Prostate gland (tissue), 2 donors: ENCODE measurements around the gene DNAJB7. TPM values are rescaled to one million over a fixed set of nuclear protein-coding genes. Genes with fewer than 3 reads are reported as not detected.
"Not testable (repeated sequence)": the region's sequence is repeated elsewhere in the genome, so short reads cannot be mapped to it uniquely, and the experiment has no call there.

Experiments
- DNase-seq: peaks from one replicate; pipeline ENCODE4 v3.0.0-alpha.2; 2019; ENCODE audit warnings: low spot score
- H3K27ac ChIP-seq, 2 donors: fragments of 200-600 bp; sonication (generic); 2 replicates each; pipeline ENCODE4 v1.5.1; 2017 to 2019
- H3K27me3 ChIP-seq: fragments of 200-600 bp; sonication (generic); replicated peaks from 2 replicates; pipeline ENCODE4 v1.5.1; 2019; ENCODE audit not compliant: insufficient read depth
- H3K36me3 ChIP-seq, 2 donors: fragments of 200-600 bp; sonication (generic); 1 replicate in 1 of 2; 2 replicates in 1 of 2; pipeline versions ENCODE4 v1.5.1 to v1.8.1; 2017 to 2019
- H3K4me1 ChIP-seq: fragments of 200-600 bp; sonication (generic); replicated peaks from 2 replicates; pipeline ENCODE4 v1.5.1; 2019
- H3K4me3 ChIP-seq, 2 donors: fragments of 200-600 bp; sonication (generic); 2 replicates each; pipeline ENCODE4 v1.5.1; 2017 to 2019
- H3K9me3 ChIP-seq: fragments of 200-600 bp; sonication (generic); 2 replicates; pipeline ENCODE4 v1.5.1; 2017
- POLR2A ChIP-seq: fragments of 450-650 bp; IDR thresholded peaks from one replicate; pipeline ENCODE4 v1.6.1; 2016; ENCODE audit warnings: antibody characterized with exemption, mild to moderate bottlenecking
- POLR2AphosphoS5 ChIP-seq: sonication (generic); formaldehyde crosslinking; IDR thresholded peaks from one replicate; pipeline ENCODE4 v1.6.1; 2017; ENCODE audit warnings: antibody characterized with exemption
- WGBS: methylation state at CpG from one replicate; pipeline ENCODE4 v1.1.5; 2018; 5-methylcytosine and 5-hydroxymethylcytosine counted together
- intact Hi-C: fragments of 100-400 bp; cut with DNase I; formaldehyde crosslinking; loops from one replicate; pipeline ENCODE4 v1.14.2; 2022
- total RNA-seq, 2 donors: library from RNA; depleted of rRNA; stranded (reverse); fragments of >200 nt; gene quantifications; one replicate each; pipeline ENCODE4 v1.1.0, GENCODE V29; 2016
- TF ChIP-seq, protein P1 (sequence below), 4 experiments: fragments of 200-600 bp in 2 of 4; fragments of 450-650 bp in 2 of 4; sonication (generic) in 2 of 4; IDR thresholded peaks; 1 replicate in 3 of 4; 2 replicates in 1 of 4; pipeline ENCODE4 v1.5.1; 2016 to 2019; ENCODE audit warnings: antibody characterized with exemption in 4 of 4, mild to moderate bottlenecking in 2 of 4, moderate library complexity in 2 of 4

Gene DNAJB7
- total RNA-seq, 2 donors from 2014 or later: 0.17 TPM; not detected in 1

DNA sequence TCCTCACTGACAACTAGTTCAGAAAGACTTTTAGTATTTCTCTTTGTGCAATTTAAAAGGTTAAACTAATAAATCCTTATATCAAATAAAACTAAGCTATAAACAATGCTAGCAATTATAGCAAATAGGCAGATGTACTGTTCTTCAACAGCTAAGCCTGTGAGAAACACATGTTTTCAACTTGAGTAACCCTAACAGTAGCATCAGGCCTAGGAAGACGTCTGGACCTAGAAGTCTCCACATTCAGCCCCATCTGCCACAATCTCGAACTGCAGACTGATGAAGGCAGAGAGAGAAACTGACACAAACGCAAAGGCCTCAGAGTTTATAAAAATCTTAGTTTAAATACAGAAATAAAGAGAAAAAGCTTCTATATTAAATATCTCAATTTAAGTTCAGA, 8.0 kb downstream of the DNAJB7 start:
- TF ChIP-seq, protein P1, sequence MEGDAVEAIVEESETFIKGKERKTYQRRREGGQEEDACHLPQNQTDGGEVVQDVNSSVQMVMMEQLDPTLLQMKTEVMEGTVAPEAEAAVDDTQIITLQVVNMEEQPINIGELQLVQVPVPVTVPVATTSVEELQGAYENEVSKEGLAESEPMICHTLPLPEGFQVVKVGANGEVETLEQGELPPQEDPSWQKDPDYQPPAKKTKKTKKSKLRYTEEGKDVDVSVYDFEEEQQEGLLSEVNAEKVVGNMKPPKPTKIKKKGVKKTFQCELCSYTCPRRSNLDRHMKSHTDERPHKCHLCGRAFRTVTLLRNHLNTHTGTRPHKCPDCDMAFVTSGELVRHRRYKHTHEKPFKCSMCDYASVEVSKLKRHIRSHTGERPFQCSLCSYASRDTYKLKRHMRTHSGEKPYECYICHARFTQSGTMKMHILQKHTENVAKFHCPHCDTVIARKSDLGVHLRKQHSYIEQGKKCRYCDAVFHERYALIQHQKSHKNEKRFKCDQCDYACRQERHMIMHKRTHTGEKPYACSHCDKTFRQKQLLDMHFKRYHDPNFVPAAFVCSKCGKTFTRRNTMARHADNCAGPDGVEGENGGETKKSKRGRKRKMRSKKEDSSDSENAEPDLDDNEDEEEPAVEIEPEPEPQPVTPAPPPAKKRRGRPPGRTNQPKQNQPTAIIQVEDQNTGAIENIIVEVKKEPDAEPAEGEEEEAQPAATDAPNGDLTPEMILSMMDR (IDR thresholded peaks at IDR 0.05): no peak
- TF ChIP-seq POLR2A: no peak
- no peak for TF ChIP-seq POLR2AphosphoS5
- intact Hi-C loops: no loop called here
- Histone ChIP-seq H3K9me3 (no peaks in the 10 kb centered on the region), H3K27me3 (no peaks in the 10 kb centered on the region), H3K27ac (peak overlapping the region; percentile 99), H3K4me1 (peaks cover 9% of the 10 kb centered on the region), H3K36me3 (no peaks in the 10 kb centered on the region), H3K4me3 (peak overlapping the region in 1 of 2 donors; percentile 82)
- no peak for DNase-seq
- 25% methylated on average over 3 of the region's 3 CpGs for WGBS

DNA sequence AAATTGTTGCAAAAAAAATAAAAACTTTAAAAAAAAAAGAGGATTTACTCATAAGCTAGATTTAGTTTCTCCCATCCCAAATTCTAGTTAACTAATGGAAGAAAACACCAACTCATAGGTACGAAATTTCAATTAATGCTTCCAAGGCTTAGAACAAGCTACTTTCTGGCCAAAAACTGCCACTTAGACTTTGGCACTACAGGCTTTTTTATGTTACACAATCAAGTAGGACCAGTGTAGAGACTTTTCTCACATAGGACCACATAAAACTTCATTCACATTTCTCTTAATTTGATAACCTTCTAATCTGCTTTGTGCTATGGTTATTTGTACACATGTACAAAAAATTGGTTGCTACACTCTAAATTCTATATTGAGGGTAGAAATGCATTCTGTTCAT, 8.6 kb downstream of the DNAJB7 start:
- peaks cover 9% of the 10 kb centered on the region for H3K4me1 ChIP-seq
- no peak for TF ChIP-seq POLR2AphosphoS5
- TF ChIP-seq POLR2A: no peak
- TF ChIP-seq, protein P1 (IDR thresholded peaks at IDR 0.05): no peak
- 38% methylated on average over 1 of the region's 1 CpG for WGBS

DNA sequence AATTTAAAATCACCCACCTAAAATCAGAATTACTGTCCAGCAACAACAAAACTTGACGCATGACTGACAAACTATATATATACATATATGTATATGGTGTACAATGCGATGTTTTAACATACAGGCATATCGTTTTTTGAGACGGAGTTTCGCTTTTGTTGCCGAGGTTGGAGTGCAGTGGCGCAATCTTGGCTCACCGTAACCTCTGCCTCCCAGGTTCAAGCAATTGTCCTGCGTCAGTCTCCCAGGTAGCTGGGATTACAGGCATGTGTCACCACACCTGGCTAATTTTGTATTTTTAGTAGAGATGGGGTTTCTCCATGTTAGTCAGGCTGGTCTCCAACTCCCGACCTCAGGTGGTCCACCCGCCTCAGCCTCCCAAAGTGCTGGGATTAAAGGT, 16.1 kb downstream of the DNAJB7 start:
- H3K27me3 ChIP-seq, H3K4me1 ChIP-seq, H3K27ac ChIP-seq, H3K4me3 ChIP-seq, H3K36me3 ChIP-seq, H3K9me3 ChIP-seq, DNase-seq, intact Hi-C loops: not testable (repeated sequence)
- 94% methylated on average over 11 of the region's 11 CpGs for WGBS

More for the DNA sequence above, 8.6 kb downstream of the DNAJB7 start:
- H3K9me3 ChIP-seq: no peaks in the 10 kb centered on the region
- peak overlapping the region; percentile 99 for H3K27ac ChIP-seq
- H3K36me3 ChIP-seq: no peaks in the 10 kb centered on the region
- H3K27me3 ChIP-seq: no peaks in the 10 kb centered on the region
- DNase-seq: no peak
- intact Hi-C loops: no loop called here
- peak overlapping the region in 1 of 2 donors; percentile 82 for H3K4me3 ChIP-seq

DNA sequence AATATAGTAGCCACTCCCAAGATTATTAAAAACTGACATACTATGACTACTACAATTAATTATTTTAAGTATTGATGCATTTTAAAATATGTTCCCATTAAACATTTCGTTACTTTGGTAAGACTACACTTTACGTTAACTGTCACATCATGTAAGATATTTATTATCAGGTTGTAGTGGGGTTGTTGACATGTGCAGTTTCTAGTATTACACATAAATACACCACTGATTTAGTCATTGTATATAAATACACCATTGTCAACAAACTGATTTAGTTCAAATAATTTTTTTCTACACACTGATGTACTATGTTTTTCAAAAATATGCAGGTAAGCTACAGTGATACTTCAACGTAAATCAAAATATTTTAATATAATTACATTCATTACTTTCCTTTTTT, 17.0 kb downstream of the DNAJB7 start:
- DNase-seq: no peak
- intact Hi-C loops: no loop called here
- Histone ChIP-seq H3K27me3 (no peaks in the 10 kb centered on the region), H3K27ac (no peak overlapping the region), H3K9me3 (no peaks in the 10 kb centered on the region), H3K4me3 (no peak overlapping the region), H3K36me3 (peaks cover 0 to 8% of the 10 kb centered on the region in 2 donors), H3K4me1 (no peaks in the 10 kb centered on the region)
- TF ChIP-seq, protein P1 (IDR thresholded peaks at IDR 0.05): no peak
- TF ChIP-seq POLR2AphosphoS5 (no peak), POLR2A (no peak)
- 90% methylated on average over 3 of the region's 3 CpGs for WGBS

DNA sequence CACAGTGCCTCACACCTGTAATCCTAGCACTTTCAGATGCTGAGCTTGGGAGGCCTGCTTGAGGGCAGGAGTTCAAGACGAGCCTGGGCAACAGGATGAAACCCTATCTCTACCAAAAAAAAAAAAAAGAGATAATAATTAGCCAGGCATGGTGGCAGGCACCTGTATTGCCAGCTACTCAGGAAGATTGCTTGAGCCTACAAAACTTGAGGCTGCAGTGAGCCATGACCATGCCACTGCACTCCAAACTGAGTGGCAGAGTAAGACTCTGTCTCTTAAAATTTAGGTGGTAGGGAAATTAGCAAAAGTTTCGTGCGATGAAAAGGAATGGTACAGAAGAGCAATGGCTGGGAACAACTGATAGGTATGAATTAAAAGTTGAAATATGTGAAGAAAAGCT, 23.4 kb downstream of the DNAJB7 start:
- H3K9me3 ChIP-seq: no peaks in the 10 kb centered on the region
- H3K4me3 ChIP-seq: no peak overlapping the region
- no peak for DNase-seq
- no peaks in the 10 kb centered on the region for H3K27me3 ChIP-seq
- WGBS: 71% methylated on average over 3 of the region's 3 CpGs
- intact Hi-C loops: no loop called here
- TF ChIP-seq POLR2A (no peak), POLR2AphosphoS5 (no peak)
- TF ChIP-seq, protein P1 (IDR thresholded peaks at IDR 0.05): no peak
- no peaks in the 10 kb centered on the region for H3K4me1 ChIP-seq
- H3K27ac ChIP-seq: no peak overlapping the region
- H3K36me3 ChIP-seq: no peaks in the 10 kb centered on the region
